ENCODE data around the gene NEB. TPM values are rescaled to one million over a fixed set of nuclear protein-coding genes. Genes with fewer than 3 reads are reported as not detected.

Gene NEB
- total RNA-seq, 1 donor from 2014 or later, result 0.83 TPM

- ATAC-seq, result no peak
- Histone ChIP-seq H3K4me3 (no peak overlapping the region), H3K4me1 (no peaks in the 10 kb centered on the region), H3K27ac (no peak overlapping the region), H3K9me3 (no peaks in the 10 kb centered on the region), H3K36me3 (no peaks in the 10 kb centered on the region), H3K27me3 (ENCODE audit: low read depth) (no peaks in the 10 kb centered on the region)
- no peak for DNase-seq
- intact Hi-C loops (cut with DNase I), result no loop called here
- no peak for TF ChIP-seq CTCF (IDR thresholded peaks at IDR 0.05)
Observed at GRCh38 chr2:151534001-151534400, 200.3 kb downstream of the NEB start.

GRCh38 chr2:151533127-151533526 is 201.1 kb downstream of the NEB start:
- ATAC-seq (no peak), DNase-seq (no peak)
- intact Hi-C loops (cut with DNase I), result no loop called here
- Histone ChIP-seq H3K27ac (no peak overlapping the region), H3K4me1 (no peaks in the 10 kb centered on the region), H3K4me3 (no peak overlapping the region), H3K27me3 (ENCODE audit: low read depth) (no peaks in the 10 kb centered on the region), H3K9me3 (no peaks in the 10 kb centered on the region), H3K36me3 (no peaks in the 10 kb centered on the region)
- no peak for TF ChIP-seq CTCF (IDR thresholded peaks at IDR 0.05)

GRCh38 chr2:151526572-151527090 is 207.6 kb downstream of the NEB start:
- DNase-seq (no peak), ATAC-seq (no peak)
- no peak overlapping the region for H3K27ac ChIP-seq
- no peaks in the 10 kb centered on the region for H3K36me3 ChIP-seq
- no peaks in the 10 kb centered on the region for H3K27me3 ChIP-seq (ENCODE audit: low read depth)
- H3K4me1 ChIP-seq, result no peaks in the 10 kb centered on the region
- H3K4me3 ChIP-seq, result no peak overlapping the region
- intact Hi-C loops (cut with DNase I), result no loop called here
- no peak for TF ChIP-seq CTCF (IDR thresholded peaks at IDR 0.05)
- H3K9me3 ChIP-seq, result no peaks in the 10 kb centered on the region

- DNase-seq (no peak), ATAC-seq (peak; percentile 18 to 30)
- Histone ChIP-seq H3K4me1 (no peaks in the 10 kb centered on the region), H3K4me3 (no peak overlapping the region), H3K9me3 (no peaks in the 10 kb centered on the region), H3K36me3 (no peaks in the 10 kb centered on the region), H3K27me3 (ENCODE audit: low read depth) (no peaks in the 10 kb centered on the region), H3K27ac (no peak overlapping the region)
- intact Hi-C loops (cut with DNase I), result no loop called here
- no peak for TF ChIP-seq CTCF (IDR thresholded peaks at IDR 0.05)
Observed at GRCh38 chr2:151525821-151526373, 208.4 kb downstream of the NEB start.

GRCh38 chr2:151523850-151524249 is 210.4 kb downstream of the NEB start:
- no peak overlapping the region for H3K4me3 ChIP-seq
- H3K36me3 ChIP-seq, result no peaks in the 10 kb centered on the region
- ATAC-seq (no peak), DNase-seq (no peak)
- no peaks in the 10 kb centered on the region for H3K9me3 ChIP-seq
- no peak overlapping the region for H3K27ac ChIP-seq
- no peaks in the 10 kb centered on the region for H3K27me3 ChIP-seq (ENCODE audit: low read depth)
- no peak for TF ChIP-seq CTCF (IDR thresholded peaks at IDR 0.05)
- intact Hi-C loops (cut with DNase I), result no loop called here
- no peaks in the 10 kb centered on the region for H3K4me1 ChIP-seq

Data from lower lobe of right lung (tissue), 2 donors.